OCI-LY1 (cell line): ENCODE results near the gene RAD51B.

Source experiments
- EZH2 ChIP-seq: fragments of 200-600 bp; sonication (generic), shearing (Covaris generic); IDR thresholded peaks from 2 replicates; pipeline ENCODE4 v1.8.0; 2017; ENCODE audit warnings: borderline replicate concordance, mixed run types, mild to moderate bottlenecking, antibody characterized with exemption, low read length, moderate library complexity, mixed read lengths
- TF ChIP-seq, protein P1 (sequence below): fragments of 200-600 bp; sonication (generic), shearing (Covaris generic); IDR thresholded peaks from 2 replicates; pipeline ENCODE4 v1.5.1; 2017; ENCODE audit warnings: mild to moderate bottlenecking, antibody characterized with exemption, low read length, moderate library complexity, mixed read lengths

DNA sequence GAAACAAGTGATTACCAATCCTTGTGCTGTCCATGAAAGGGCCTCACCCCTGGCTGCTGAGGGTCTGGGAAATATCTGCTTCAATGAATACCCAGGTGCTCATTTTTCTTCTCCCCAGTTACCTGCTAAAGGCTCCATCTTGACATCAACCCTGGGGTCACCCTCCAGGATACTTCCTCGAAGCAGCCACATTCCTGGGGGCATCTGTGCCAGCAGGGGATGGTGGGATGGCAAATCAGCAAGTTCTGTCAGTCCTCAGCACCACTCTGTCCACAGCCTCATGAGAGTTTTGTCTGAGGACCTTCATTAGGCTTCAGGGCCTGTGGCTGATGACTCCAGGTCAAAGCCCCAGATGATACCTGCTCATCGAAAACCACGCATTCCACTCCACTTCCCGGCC lies 848.4 kb downstream of the RAD51B start:
- TF ChIP-seq, protein P1, sequence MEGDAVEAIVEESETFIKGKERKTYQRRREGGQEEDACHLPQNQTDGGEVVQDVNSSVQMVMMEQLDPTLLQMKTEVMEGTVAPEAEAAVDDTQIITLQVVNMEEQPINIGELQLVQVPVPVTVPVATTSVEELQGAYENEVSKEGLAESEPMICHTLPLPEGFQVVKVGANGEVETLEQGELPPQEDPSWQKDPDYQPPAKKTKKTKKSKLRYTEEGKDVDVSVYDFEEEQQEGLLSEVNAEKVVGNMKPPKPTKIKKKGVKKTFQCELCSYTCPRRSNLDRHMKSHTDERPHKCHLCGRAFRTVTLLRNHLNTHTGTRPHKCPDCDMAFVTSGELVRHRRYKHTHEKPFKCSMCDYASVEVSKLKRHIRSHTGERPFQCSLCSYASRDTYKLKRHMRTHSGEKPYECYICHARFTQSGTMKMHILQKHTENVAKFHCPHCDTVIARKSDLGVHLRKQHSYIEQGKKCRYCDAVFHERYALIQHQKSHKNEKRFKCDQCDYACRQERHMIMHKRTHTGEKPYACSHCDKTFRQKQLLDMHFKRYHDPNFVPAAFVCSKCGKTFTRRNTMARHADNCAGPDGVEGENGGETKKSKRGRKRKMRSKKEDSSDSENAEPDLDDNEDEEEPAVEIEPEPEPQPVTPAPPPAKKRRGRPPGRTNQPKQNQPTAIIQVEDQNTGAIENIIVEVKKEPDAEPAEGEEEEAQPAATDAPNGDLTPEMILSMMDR, result no peak
- TF ChIP-seq EZH2, result no peak
